Progenitor cell of endocrine pancreas (in vitro differentiated cells): ENCODE data around the gene FAU. TPM values are rescaled to one million over a fixed set of nuclear protein-coding genes. Genes with fewer than 3 reads are reported as not detected.

Experiments used
- DNase-seq: peaks from one replicate; pipeline ENCODE4 v3.0.0; 2021; ENCODE audit warnings: low spot score; ENCODE audit not compliant: unreplicated experiment
- H3K27ac Mint-ChIP-seq: 2 replicates; pipeline ENCODE4 v1.8.0; 2021; ENCODE audit warnings: mild to moderate bottlenecking, moderate library complexity, mixed read lengths
- H3K27me3 Mint-ChIP-seq: 2 replicates; pipeline ENCODE4 v1.8.0; 2021; ENCODE audit warnings: mixed read lengths
- H3K36me3 Mint-ChIP-seq: 2 replicates; pipeline ENCODE4 v1.8.0; 2022; ENCODE audit warnings: mixed read lengths; ENCODE audit not compliant: insufficient read depth
- H3K4me1 Mint-ChIP-seq: 2 replicates; pipeline ENCODE4 v1.8.0; 2021; ENCODE audit warnings: low read depth, mixed read lengths
- H3K4me3 Mint-ChIP-seq: 2 replicates; pipeline ENCODE4 v1.8.0; 2021; ENCODE audit warnings: low read depth, mild to moderate bottlenecking, moderate library complexity, mixed read lengths
- H3K9me3 Mint-ChIP-seq: 2 replicates; pipeline ENCODE4 v1.8.0; 2021; ENCODE audit warnings: low read depth, mixed read lengths
- CTCF ChIP-seq: fragments of 200-600 bp; sonication (generic); IDR thresholded peaks from one replicate; pipeline ENCODE4 v1.5.0; 2021; ENCODE audit warnings: antibody characterized with exemption, mild to moderate bottlenecking; ENCODE audit not compliant: unreplicated experiment
- total RNA-seq: library from RNA; stranded (reverse); gene quantifications from 2 replicates; pipeline ENCODE4 v1.2.1, GENCODE V29; 2021

FAU gene
- total RNA-seq, 1 donor from 2014 or later: 607 TPM

- H3K9me3 Mint-ChIP-seq: no peaks in the 10 kb centered on the region
- H3K27ac Mint-ChIP-seq: no peak overlapping the region
- H3K27me3 Mint-ChIP-seq: peaks cover 27% of the 10 kb centered on the region
- H3K4me3 Mint-ChIP-seq: no peak overlapping the region
- H3K36me3 Mint-ChIP-seq: no peaks in the 10 kb centered on the region
- DNase-seq: no peak
- no peaks in the 10 kb centered on the region for H3K4me1 Mint-ChIP-seq
- no peak for TF ChIP-seq CTCF
Observed at GRCh38 chr11:65148657-65149056, 26.7 kb upstream of the FAU start.

GRCh38 chr11:65147352-65148075 lies 25.6 kb upstream of the FAU start:
- H3K4me1 Mint-ChIP-seq: no peaks in the 10 kb centered on the region
- TF ChIP-seq CTCF: no peak
- H3K9me3 Mint-ChIP-seq: no peaks in the 10 kb centered on the region
- no peaks in the 10 kb centered on the region for H3K36me3 Mint-ChIP-seq
- DNase-seq: no peak
- no peak overlapping the region for H3K4me3 Mint-ChIP-seq
- no peak overlapping the region for H3K27ac Mint-ChIP-seq
- peaks cover 22% of the 10 kb centered on the region for H3K27me3 Mint-ChIP-seq

- no peaks in the 10 kb centered on the region for H3K9me3 Mint-ChIP-seq
- TF ChIP-seq CTCF: no peak
Observed at GRCh38 chr11:65141896-65142494, 20.1 kb upstream of the FAU start.

GRCh38 chr11:65136515-65137096 lies 14.7 kb upstream of the FAU start:
- H3K27me3 Mint-ChIP-seq: peaks cover 7% of the 10 kb centered on the region
- H3K4me3 Mint-ChIP-seq: peak overlapping the region; percentile 55
- DNase-seq: no peak
- no peaks in the 10 kb centered on the region for H3K36me3 Mint-ChIP-seq
- peak overlapping the region; percentile 92 for H3K27ac Mint-ChIP-seq
- H3K4me1 Mint-ChIP-seq: peaks cover 20% of the 10 kb centered on the region
- TF ChIP-seq CTCF: no peak
- H3K9me3 Mint-ChIP-seq: no peaks in the 10 kb centered on the region

More at GRCh38 chr11:65141896-65142494, 20.1 kb upstream of the FAU start:
- Mint-ChIP-seq H3K4me3 (no peak overlapping the region), H3K27ac (no peak overlapping the region), H3K36me3 (no peaks in the 10 kb centered on the region), H3K4me1 (no peaks in the 10 kb centered on the region), H3K27me3 (peaks cover 13% of the 10 kb centered on the region)
- DNase-seq: no peak

GRCh38 chr11:65135633-65136145 lies 13.8 kb upstream of the FAU start:
- no peak for DNase-seq
- peak overlapping the region; percentile 100 for H3K27ac Mint-ChIP-seq
- H3K4me3 Mint-ChIP-seq: peak overlapping the region; percentile 98
- no peak for TF ChIP-seq CTCF
- H3K36me3 Mint-ChIP-seq: peaks cover 4% of the 10 kb centered on the region
- H3K27me3 Mint-ChIP-seq: peaks cover 3% of the 10 kb centered on the region
- peaks cover 20% of the 10 kb centered on the region for H3K4me1 Mint-ChIP-seq
- no peaks in the 10 kb centered on the region for H3K9me3 Mint-ChIP-seq
